SH-SY5Y (cell line): ENCODE measurements around the gene KDM1B.

Experiments
- GATA2 ChIP-seq: IDR thresholded peaks from 2 replicates; pipeline ENCODE4 v1.6.1; 2011; ENCODE audit warnings: mild to moderate bottlenecking, low read depth, low read length
- GATA3 ChIP-seq: IDR thresholded peaks from 2 replicates; pipeline ENCODE4 v1.6.1; 2011; ENCODE audit warnings: low read depth, mild to moderate bottlenecking, low read length, moderate library complexity

DNA sequence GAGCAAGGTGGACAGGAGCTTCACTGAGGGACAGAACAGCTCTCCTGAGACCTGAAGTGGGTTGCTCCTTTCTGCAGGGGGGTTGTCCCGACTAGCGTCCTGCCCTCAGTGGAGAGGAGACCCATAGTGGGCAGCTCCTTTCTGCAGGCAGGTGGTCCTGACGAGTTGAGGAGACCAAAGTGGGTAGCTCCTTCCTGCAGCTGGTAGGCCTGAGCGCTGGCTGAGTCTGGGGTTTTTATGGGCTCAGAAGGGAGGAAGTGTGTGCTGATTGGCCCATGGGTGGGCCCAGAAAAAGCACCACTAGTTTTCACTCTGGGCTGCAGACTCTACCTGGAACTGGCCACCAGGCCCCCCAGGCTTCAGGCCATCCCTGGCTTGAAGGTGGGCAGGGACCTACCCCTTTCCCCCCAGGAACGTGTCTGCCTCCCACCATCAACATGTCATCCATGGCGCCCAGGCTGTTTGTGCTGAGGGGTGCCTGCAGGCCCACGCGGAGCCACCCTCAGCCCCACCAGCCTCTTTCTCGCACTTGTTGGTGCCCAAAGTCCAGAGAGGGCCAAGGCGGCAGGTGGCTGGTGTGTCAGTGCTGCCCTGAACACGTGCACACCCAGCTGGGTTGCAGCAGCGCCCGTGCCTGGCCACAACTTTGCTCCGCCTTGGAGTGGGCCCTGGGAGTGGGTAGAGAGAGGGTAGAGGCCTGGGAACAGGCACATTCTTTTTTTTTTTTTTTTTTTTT lies 110.7 kb downstream of the KDM1B start:
- TF ChIP-seq GATA3 (no peak), GATA2 (no peak)
